Heart left ventricle (tissue), 16 donors: Measurements from ENCODE around the gene DCLK1. TPM values are rescaled to one million over a fixed set of nuclear protein-coding genes. Genes with fewer than 3 reads are reported as not detected.

ENCODE experiments used
- ATAC-seq, 4 donors: fragments of 200-7000 bp; cut with Tn5 transposase; one replicate each; pipeline ENCODE4 v1.9.1; 2020 to 2022; ENCODE audit warnings: moderate library complexity in 4 of 4, mild to moderate bottlenecking in 3 of 4, moderate number of reproducible peaks in 1 of 4
- DNase-seq, 5 donors: peaks; one replicate each; pipeline ENCODE4 v3.0.0-alpha.2; 2020
- H3K27ac ChIP-seq, 12 donors: fragments of 200-600 bp; sonication (generic) in 4 of 12; one replicate each; pipeline versions ENCODE4 v1.5.0 to v1.8.0; 2016 to 2022; ENCODE audit warnings: mild to moderate bottlenecking in 2 of 12
- H3K27me3 ChIP-seq, 9 donors: fragments of 200-600 bp; sonication (generic) in 2 of 9; one replicate each; pipeline versions ENCODE4 v1.5.1 to v1.8.0; 2016 to 2022; ENCODE audit warnings: mild to moderate bottlenecking in 3 of 9
- H3K36me3 ChIP-seq, 9 donors: fragments of 200-600 bp; sonication (generic) in 2 of 9; one replicate each; pipeline versions ENCODE4 v1.5.0 to v1.8.0; 2018 to 2022; ENCODE audit warnings: mild to moderate bottlenecking in 2 of 9
- H3K4me1 ChIP-seq, 12 donors: fragments of 200-600 bp; sonication (generic) in 4 of 12; one replicate each; pipeline versions ENCODE4 v1.5.0 to v1.8.0; 2016 to 2022; ENCODE audit warnings: mild to moderate bottlenecking in 3 of 12
- H3K4me3 ChIP-seq, 12 donors: fragments of 200-600 bp; sonication (generic) in 4 of 12; one replicate each; pipeline versions ENCODE4 v1.5.0 to v1.8.0; 2017 to 2022; ENCODE audit warnings: mild to moderate bottlenecking in 9 of 12, moderate library complexity in 4 of 12
- H3K9me3 ChIP-seq, 12 donors: fragments of 200-600 bp; sonication (generic) in 4 of 12; one replicate each; pipeline versions ENCODE4 v1.5.0 to v1.8.0; 2016 to 2022; ENCODE audit warnings: mild to moderate bottlenecking in 1 of 12
- POLR2A ChIP-seq, 2 donors: fragments of 450-650 bp; IDR thresholded peaks; one replicate each; pipeline ENCODE4 v1.6.1; 2017; ENCODE audit warnings: antibody characterized with exemption in 2 of 2, mild to moderate bottlenecking in 2 of 2, moderate library complexity in 2 of 2
- WGBS, 4 donors: extraction: QIAGEN DNeasy Blood & Tissue Kit in 2 of 4; methylation state at CpG; one replicate each; pipeline versions ENCODE4 v1.1.5 to v1.1.7; 2013 to 2018; 5-methylcytosine and 5-hydroxymethylcytosine counted together
- intact Hi-C, 10 donors: fragments of 100-400 bp; cut with DNase I; formaldehyde crosslinking; loops; one replicate each; pipeline versions ENCODE4 v1.11.1 to v1.14.2; 2022
- polyA plus RNA-seq, 2 donors: library from polyadenylated mRNA; stranded (reverse); fragments of 200-250 nt; gene quantifications; one replicate each; pipeline ENCODE4 v1.2.3, GENCODE V29; 2013
- total RNA-seq, 9 donors: library from RNA; depleted of rRNA in 2 of 9; stranded (reverse); fragments of >200 nt in 2 of 9; fragmentation: NEBNext Ultra II Directional in 3 of 9; extraction: Animal tissue kit (Norgen Biotek cat#: 25700) in 3 of 9; gene quantifications; one replicate each; pipeline versions ENCODE4 v1.1.0 to v1.2.4, GENCODE V29; 2016 to 2023
- TF ChIP-seq, protein P1 (sequence below), 12 donors: fragments of 200-600 bp; sonication (generic) in 4 of 12; IDR thresholded peaks; one replicate each; pipeline versions ENCODE4 v1.5.0 to v1.8.0; 2018 to 2022; ENCODE audit warnings: antibody characterized with exemption in 12 of 12, mild to moderate bottlenecking in 5 of 12
- donor health status: ischemic (EF 13 %, LVEDD 7.1; RV severe dilation, severe dysfunction).
- donor health status: healthy with polysubstance abuse.
- donor health status: DM: no; HTN: yes; CAD: no.
- donor health status: DM: no; HTN: no; CAD: no.
- donor health status: ischemic (EF 25% LVEDD 6.9; RV normal size, moderate dysfunction).
- donor health status: ischemic (EF 25% LVEDD 5.7; RV mildly dilated, moderate dysfunction).
- donor health status: healthy.
- donor health status: DM: yes; HTN: yes; CAD: no.
- donor health status: ischemic (EF 35%, LVEDD 5.7; RV mildly dilated, moderate dysfunction).
- donor health status: nonischemic (EF 11% LVEDD 7.7; RV severe dilation, severe dysfunction).
- donor health status: DM: yes; HTN: yes; CAD: no.
- donor health status: PGD.
- donor health status: ischemic (EF 29% LVEDD 5.4; RV normal size, mild dysfunction).
- donor health status: nonischemic (EF 23%, LVEDD 6.1; RV moderate dilation, normal function).

The DCLK1 gene
- total and polyA plus RNA-seq, 11 donors: 3.4 to 15.9 (median 11.2) TPM

DNA sequence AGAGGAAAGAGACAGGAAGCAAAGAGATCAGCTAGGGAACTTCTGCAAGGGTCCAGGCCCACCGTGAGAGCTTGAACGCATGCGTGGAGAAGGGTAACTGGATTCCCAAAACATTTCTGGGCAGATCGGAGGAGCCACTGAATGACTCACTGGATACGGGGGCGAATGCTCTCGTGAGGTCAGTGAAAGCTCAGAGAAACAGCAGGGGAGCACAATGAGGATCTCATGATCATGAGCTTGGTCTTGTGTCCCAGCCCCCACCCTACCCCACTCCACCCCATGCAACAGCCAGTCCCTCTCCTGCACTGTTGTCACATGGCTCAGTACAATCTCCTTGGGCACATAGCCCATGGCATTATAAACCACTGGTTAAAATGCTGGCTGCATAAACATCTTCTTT lies 40.6 kb downstream of the DCLK1 start:
- intact Hi-C loops: no loop called here
- Histone ChIP-seq H3K9me3 (no peaks in the 10 kb centered on the region), H3K27me3 (no peaks in the 10 kb centered on the region), H3K36me3 (no peaks in the 10 kb centered on the region), H3K4me3 (no peak overlapping the region), H3K4me1 (peaks cover 0 to 5% (median 0%) of the 10 kb centered on the region in 12 donors), H3K27ac (no peak overlapping the region)
- no peak for TF ChIP-seq POLR2A (IDR thresholded peaks at IDR 0.05)
- TF ChIP-seq, protein P1, sequence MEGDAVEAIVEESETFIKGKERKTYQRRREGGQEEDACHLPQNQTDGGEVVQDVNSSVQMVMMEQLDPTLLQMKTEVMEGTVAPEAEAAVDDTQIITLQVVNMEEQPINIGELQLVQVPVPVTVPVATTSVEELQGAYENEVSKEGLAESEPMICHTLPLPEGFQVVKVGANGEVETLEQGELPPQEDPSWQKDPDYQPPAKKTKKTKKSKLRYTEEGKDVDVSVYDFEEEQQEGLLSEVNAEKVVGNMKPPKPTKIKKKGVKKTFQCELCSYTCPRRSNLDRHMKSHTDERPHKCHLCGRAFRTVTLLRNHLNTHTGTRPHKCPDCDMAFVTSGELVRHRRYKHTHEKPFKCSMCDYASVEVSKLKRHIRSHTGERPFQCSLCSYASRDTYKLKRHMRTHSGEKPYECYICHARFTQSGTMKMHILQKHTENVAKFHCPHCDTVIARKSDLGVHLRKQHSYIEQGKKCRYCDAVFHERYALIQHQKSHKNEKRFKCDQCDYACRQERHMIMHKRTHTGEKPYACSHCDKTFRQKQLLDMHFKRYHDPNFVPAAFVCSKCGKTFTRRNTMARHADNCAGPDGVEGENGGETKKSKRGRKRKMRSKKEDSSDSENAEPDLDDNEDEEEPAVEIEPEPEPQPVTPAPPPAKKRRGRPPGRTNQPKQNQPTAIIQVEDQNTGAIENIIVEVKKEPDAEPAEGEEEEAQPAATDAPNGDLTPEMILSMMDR (IDR thresholded peaks at IDR 0.05): no peak
- ATAC-seq: peak in 1 of 4 donors; percentile 38
- DNase-seq: no peak
- WGBS, 4 donors: 83 to 91% (median 88%) methylated on average over 7 of the region's 7 CpGs

DNA sequence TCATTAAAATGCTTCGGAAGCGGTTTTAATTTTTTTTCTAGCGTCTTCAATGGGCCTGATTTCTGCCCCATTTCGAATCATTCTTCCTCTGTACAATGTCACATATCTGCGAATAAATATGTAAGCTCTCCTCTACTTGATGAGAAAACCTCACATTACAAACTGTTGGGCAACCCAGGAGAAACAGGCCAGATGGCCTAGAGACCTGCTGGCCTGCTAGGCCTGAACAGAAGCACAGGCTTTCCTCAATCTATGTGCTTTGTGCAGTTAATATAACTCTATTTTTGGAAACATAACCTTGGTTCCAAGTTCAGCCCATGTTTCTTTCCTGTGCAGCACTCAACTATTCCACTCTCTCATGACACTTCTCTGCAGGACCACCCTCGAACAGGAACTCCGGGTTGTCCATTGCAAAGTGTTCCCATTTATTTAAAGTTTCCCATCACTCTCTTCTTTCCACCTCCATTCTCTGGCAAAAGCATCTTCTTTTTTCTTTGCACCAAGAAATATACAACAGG lies 42.0 kb downstream of the DCLK1 start:
- no peaks in the 10 kb centered on the region for H3K9me3 ChIP-seq
- H3K27ac ChIP-seq: no peak overlapping the region
- WGBS, 4 donors: 79 to 85% (median 84%) methylated on average over 7 of the region's 7 CpGs
- H3K27me3 ChIP-seq: no peaks in the 10 kb centered on the region
- no peaks in the 10 kb centered on the region for H3K36me3 ChIP-seq
- intact Hi-C loops: no loop called here
- DNase-seq (no peak), ATAC-seq (peak in 3 of 4 donors; percentile 30 to 62 (median 36))
- no peak overlapping the region for H3K4me3 ChIP-seq
- TF ChIP-seq, protein P1 (IDR thresholded peaks at IDR 0.05): no peak
- no peak for TF ChIP-seq POLR2A (IDR thresholded peaks at IDR 0.05)
- H3K4me1 ChIP-seq: peaks cover 0 to 5% (median 0%) of the 10 kb centered on the region in 12 donors

DNA sequence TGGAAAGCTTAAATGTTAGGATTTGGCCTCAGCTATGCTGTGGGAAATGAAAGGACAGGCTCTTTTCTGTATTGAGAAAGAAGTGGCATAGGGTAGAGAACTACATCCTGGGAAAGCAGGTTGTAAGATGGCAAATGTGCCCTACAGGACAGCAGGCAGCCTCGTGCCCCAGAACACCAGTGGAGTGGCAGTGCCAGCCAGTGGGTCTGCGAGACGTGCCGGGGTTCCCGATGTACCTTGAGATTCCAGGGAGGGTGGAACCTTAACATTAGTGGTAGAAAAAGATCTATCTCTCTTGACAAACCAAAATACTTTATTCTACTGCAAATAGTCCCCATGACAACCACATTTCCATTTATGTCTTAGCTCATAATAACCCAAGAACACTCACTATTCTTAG lies 42.7 kb downstream of the DCLK1 start:
- no peak for ATAC-seq
- no peaks in the 10 kb centered on the region for H3K9me3 ChIP-seq
- 92 to 97% (median 93%) methylated on average over 5 of the region's 5 CpGs for WGBS, 4 donors
- H3K4me1 ChIP-seq: peaks cover 0 to 5% (median 0%) of the 10 kb centered on the region in 12 donors
- H3K27ac ChIP-seq: no peak overlapping the region
- no peak overlapping the region for H3K4me3 ChIP-seq
- no peak for DNase-seq
- no peaks in the 10 kb centered on the region for H3K36me3 ChIP-seq
- no peak for TF ChIP-seq POLR2A (IDR thresholded peaks at IDR 0.05)
- TF ChIP-seq, protein P1 (IDR thresholded peaks at IDR 0.05): no peak
- intact Hi-C loops: no loop called here
- H3K27me3 ChIP-seq: no peaks in the 10 kb centered on the region

DNA sequence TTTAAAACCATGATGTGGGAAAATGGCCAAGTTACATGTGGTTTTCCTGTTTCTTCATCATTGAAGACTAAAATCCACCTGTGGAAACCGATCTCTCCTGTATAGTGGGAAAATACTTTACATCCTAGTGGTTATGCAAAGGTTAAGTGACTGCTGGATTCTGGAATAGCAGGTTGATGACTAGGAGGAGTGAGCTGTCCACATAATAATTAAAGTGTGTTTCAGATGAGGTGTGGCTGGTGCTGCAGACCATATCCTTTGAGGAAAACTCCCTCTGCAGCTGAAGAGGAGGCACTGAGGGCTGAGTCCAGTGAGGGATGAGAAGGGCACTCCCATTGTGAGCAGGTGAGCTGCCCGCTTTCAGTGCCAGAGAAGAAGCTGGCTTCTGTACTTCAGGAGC lies 43.2 kb downstream of the DCLK1 start:
- no peak overlapping the region for H3K4me3 ChIP-seq
- WGBS, 4 donors: 74 to 93% (median 89%) methylated on average over 2 of the region's 2 CpGs
- no peak for DNase-seq
- H3K9me3 ChIP-seq: no peaks in the 10 kb centered on the region
- peaks cover 0 to 5% (median 0%) of the 10 kb centered on the region in 12 donors for H3K4me1 ChIP-seq
- TF ChIP-seq, protein P1 (IDR thresholded peaks at IDR 0.05): no peak
- no peak for ATAC-seq
- intact Hi-C loops: no loop called here
- no peaks in the 10 kb centered on the region for H3K36me3 ChIP-seq
- H3K27me3 ChIP-seq: no peaks in the 10 kb centered on the region
- H3K27ac ChIP-seq: no peak overlapping the region
